Parathyroid adenoma (tissue), 2 donors: ENCODE results near the gene AGBL1.

Source experiments
- H2AFZ ChIP-seq: fragments of 300-600 bp; sonication (generic); one replicate; pipeline ENCODE4 v1.7.0; 2017; ENCODE audit warnings: antibody characterized with exemption, mild to moderate bottlenecking
- H3K27ac ChIP-seq: fragments of 300-600 bp; sonication (generic); one replicate; pipeline ENCODE4 v1.7.0; 2017
- H3K27me3 ChIP-seq: fragments of 300-600 bp; sonication (generic); one replicate; pipeline ENCODE4 v1.7.0; 2017; ENCODE audit warnings: low read length; ENCODE audit not compliant: control insufficient read depth, insufficient read depth
- H3K36me3 ChIP-seq: fragments of 300-600 bp; sonication (generic); one replicate; pipeline ENCODE4 v1.7.0; 2017; ENCODE audit warnings: low read length; ENCODE audit not compliant: control insufficient read depth, insufficient read depth
- H3K4me1 ChIP-seq: fragments of 300-600 bp; sonication (generic); one replicate; pipeline ENCODE4 v1.7.0; 2017; ENCODE audit warnings: control low read depth
- H3K4me2 ChIP-seq: fragments of 300-600 bp; sonication (generic); one replicate; pipeline ENCODE4 v1.7.0; 2017; ENCODE audit warnings: low read length
- H3K4me3 ChIP-seq: fragments of 300-600 bp; sonication (generic); one replicate; pipeline ENCODE4 v1.7.0; 2017; ENCODE audit warnings: low read depth, low read length
- H3K79me2 ChIP-seq: fragments of 300-600 bp; sonication (generic); one replicate; pipeline ENCODE4 v1.7.0; 2017; ENCODE audit warnings: control low read depth
- H3K9ac ChIP-seq: fragments of 300-600 bp; sonication (generic); one replicate; pipeline ENCODE4 v1.7.0; 2017; ENCODE audit warnings: mild to moderate bottlenecking
- H3K9me3 ChIP-seq: fragments of 300-600 bp; sonication (generic); one replicate; pipeline ENCODE4 v1.7.0; 2017; ENCODE audit warnings: low read length; ENCODE audit not compliant: control insufficient read depth
- TF ChIP-seq, protein P1 (sequence below): fragments of 300-600 bp; sonication (generic); IDR thresholded peaks from one replicate; pipeline ENCODE4 v1.7.0; 2017; ENCODE audit warnings: antibody characterized with exemption, mild to moderate bottlenecking
- donor health status: primary hyperparathyroidism.

Gene AGBL1

DNA sequence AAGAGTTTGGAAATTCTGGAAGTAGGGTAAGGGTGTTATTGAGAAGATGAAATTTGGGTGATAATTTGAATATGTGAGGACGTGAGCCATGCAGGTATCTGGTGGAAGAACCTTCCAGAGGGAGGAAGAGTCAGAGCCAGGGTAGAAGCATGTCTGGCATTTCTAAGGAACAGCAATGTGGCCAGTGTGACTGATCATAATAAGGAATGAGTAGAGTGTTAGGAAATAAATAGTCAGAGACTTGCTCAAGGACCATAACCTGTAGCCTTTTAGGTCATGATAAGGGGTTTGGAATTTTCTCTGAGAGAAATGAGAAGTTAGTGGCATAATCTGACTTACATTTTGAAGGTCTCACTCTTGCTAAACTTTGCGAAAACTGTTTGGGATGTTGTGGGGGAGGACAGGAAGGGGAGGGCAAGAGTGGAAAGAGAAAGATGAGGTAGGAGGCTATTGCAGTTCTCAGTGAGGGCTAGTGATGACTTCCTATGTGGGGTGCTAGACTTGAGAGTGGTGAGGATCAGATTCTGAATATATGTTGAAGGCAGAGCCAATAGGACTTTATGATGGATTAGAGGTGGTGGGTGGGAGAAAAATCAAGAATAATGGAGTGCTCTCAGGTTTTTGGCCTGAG, 568.3 kb downstream of the AGBL1 start:
- Histone ChIP-seq H3K9me3 (no peaks in the 10 kb centered on the region), H3K27ac (no peak overlapping the region), H2AFZ (no peak overlapping the region), H3K79me2 (no peaks in the 10 kb centered on the region), H3K4me2 (no peak overlapping the region), H3K27me3 (no peaks in the 10 kb centered on the region), H3K4me3 (no peak overlapping the region), H3K4me1 (no peaks in the 10 kb centered on the region), H3K9ac (no peak overlapping the region), H3K36me3 (no peaks in the 10 kb centered on the region)
- TF ChIP-seq, protein P1, sequence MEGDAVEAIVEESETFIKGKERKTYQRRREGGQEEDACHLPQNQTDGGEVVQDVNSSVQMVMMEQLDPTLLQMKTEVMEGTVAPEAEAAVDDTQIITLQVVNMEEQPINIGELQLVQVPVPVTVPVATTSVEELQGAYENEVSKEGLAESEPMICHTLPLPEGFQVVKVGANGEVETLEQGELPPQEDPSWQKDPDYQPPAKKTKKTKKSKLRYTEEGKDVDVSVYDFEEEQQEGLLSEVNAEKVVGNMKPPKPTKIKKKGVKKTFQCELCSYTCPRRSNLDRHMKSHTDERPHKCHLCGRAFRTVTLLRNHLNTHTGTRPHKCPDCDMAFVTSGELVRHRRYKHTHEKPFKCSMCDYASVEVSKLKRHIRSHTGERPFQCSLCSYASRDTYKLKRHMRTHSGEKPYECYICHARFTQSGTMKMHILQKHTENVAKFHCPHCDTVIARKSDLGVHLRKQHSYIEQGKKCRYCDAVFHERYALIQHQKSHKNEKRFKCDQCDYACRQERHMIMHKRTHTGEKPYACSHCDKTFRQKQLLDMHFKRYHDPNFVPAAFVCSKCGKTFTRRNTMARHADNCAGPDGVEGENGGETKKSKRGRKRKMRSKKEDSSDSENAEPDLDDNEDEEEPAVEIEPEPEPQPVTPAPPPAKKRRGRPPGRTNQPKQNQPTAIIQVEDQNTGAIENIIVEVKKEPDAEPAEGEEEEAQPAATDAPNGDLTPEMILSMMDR, result no peak

DNA sequence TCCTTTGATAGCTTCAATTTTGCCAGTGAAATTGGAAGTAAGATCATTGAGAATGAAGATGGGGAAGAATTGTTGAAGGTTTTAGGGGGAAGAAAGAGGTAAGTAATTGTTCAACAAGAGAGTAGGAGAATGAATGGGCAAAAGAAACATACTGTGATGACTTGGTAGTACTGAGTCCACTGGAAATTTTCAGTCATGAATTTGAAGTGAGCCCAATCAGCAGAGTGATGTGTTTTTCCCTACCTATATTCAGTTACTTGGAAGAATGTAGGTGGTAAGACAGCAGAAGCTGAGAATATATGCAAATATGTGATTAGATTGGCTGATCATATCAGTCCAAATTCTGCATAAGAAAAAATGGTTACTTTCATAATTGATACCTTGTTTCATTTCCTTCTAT, 569.6 kb downstream of the AGBL1 start:
- Histone ChIP-seq H2AFZ (no peak overlapping the region), H3K79me2 (no peaks in the 10 kb centered on the region), H3K9ac (no peak overlapping the region), H3K4me1 (no peaks in the 10 kb centered on the region), H3K27ac (no peak overlapping the region), H3K9me3 (no peaks in the 10 kb centered on the region), H3K27me3 (no peaks in the 10 kb centered on the region), H3K4me2 (no peak overlapping the region), H3K4me3 (no peak overlapping the region), H3K36me3 (no peaks in the 10 kb centered on the region)
- TF ChIP-seq, protein P1, result no peak

DNA sequence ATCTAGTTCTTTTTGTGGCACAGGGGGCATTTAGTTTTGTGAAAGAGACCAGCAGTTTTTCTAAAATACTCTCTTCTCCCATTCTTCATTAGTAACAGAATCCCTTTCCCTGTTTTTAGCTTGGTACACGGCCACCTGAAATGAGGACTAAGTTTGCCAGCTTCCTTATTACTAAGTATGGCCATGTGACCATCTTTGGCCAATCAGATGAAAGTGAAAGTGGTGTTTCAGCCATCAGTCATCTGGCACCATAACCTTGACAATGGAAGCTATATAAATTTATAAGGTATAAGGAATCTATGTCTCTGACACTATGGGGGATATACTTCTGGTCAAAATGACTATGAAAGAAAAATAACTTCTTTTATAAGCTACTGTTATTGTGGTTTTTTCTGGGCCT, 570.4 kb downstream of the AGBL1 start:
- no peaks in the 10 kb centered on the region for H3K36me3 ChIP-seq
- H3K27ac ChIP-seq, result no peak overlapping the region
- H3K4me1 ChIP-seq, result no peaks in the 10 kb centered on the region
- no peaks in the 10 kb centered on the region for H3K9me3 ChIP-seq
- H3K9ac ChIP-seq, result no peak overlapping the region
- no peaks in the 10 kb centered on the region for H3K79me2 ChIP-seq
- H2AFZ ChIP-seq, result no peak overlapping the region
- H3K27me3 ChIP-seq, result no peaks in the 10 kb centered on the region
- H3K4me2 ChIP-seq, result no peak overlapping the region
- TF ChIP-seq, protein P1, result no peak
- H3K4me3 ChIP-seq, result no peak overlapping the region

DNA sequence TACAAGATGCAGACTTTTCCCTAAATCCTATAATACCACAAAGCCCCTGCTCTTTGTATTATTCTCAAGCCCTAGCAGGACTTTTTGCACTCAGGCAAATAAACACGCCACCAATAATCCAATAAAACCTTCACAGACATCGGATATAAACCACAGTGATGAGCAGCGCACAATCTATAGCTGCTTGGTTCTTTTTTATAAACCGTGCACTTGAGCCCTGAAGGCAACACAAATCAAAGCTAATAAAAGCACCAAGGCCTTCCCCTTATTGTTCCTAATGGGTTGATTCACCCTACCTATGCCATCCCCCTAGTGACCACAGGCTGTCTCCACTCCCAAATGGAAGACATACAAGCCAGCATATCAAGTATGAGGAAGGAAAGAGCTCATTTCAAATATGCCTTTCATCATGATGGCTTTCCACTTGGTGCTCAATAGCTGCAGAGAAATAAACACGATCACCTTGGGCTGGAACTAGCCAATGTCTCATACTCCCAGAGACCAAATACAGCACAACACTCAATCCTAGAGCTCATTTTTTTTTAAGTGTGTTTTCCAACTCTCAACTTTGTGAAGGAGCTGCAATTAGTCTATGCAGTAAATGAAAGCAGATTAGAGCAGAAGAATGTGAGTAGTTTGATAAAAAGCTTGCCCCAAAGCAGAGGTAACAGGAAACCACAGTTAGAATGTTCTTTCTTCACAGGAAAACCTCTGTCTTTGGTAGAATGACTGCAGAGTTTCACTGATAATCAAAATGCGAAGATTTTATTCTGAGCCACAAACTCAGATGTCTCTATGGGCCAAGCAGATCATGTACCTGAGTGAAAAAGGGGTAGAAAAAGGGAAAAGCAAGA, 573.9 kb downstream of the AGBL1 start:
- no peaks in the 10 kb centered on the region for H3K79me2 ChIP-seq

More for the DNA sequence above, 573.9 kb downstream of the AGBL1 start:
- H3K4me3 ChIP-seq, result no peak overlapping the region
- TF ChIP-seq, protein P1, result no peak
- no peak overlapping the region for H3K9ac ChIP-seq
- no peak overlapping the region for H3K27ac ChIP-seq
- no peaks in the 10 kb centered on the region for H3K4me1 ChIP-seq
- H2AFZ ChIP-seq, result no peak overlapping the region
- H3K9me3 ChIP-seq, result no peaks in the 10 kb centered on the region
- no peak overlapping the region for H3K4me2 ChIP-seq
- no peaks in the 10 kb centered on the region for H3K27me3 ChIP-seq
- H3K36me3 ChIP-seq, result no peaks in the 10 kb centered on the region
